Skin epidermis (tissue), 12 donors: ENCODE measurements around the gene SLC4A3.

ENCODE experiments used
- H3K27ac ChIP-seq, 21 experiments: fragments of 200-600 bp; sonication (generic) in 11 of 21; one replicate each; pipeline ENCODE4 v1.5.0; 2020; ENCODE audit warnings: mild to moderate bottlenecking in 3 of 21, inconsistent platforms in 2 of 21, moderate library complexity in 2 of 21
- H3K4me3 ChIP-seq, 7 experiments: fragments of 200-600 bp; sonication (generic) in 2 of 7; one replicate each; pipeline ENCODE4 v1.5.0; 2020; ENCODE audit warnings: inconsistent platforms in 2 of 7, mild to moderate bottlenecking in 2 of 7, moderate library complexity in 1 of 7

SLC4A3 gene

GRCh38 chr2:219629976-219630695, 2.7 kb downstream of the SLC4A3 start:
- Histone ChIP-seq H3K4me3 (no peak overlapping the region), H3K27ac (no peak overlapping the region)

DNA sequence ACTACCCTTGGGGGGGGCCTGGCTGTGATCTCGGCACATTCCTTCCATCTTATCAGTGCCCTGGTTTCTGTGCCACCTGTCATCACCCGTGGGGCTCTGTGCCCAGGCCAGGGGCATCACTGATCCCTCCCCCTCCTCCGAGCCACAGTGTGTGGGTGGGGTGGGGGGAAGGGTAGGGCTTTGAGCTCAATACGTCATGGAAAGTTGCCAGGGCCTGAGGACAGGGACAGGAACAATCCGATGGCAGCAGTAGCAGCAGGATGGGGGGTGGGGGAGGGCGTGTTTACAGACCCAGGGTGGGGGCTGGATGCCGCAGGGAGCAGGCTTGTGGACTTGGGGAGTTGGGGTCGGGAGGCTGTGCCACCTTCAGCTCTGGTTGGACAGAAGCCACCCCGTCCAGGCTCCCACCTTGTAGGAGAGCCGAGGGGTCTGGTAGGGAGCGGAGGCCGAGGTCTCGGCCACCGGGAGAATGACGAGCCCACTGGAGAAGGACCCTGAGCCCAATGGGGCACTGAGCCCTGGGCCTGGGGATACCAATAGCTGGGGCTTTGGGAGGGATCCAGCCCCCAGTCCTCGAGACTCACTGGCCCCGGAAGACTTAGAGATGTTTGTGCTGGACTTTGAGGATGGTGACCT, 3.5 kb downstream of the SLC4A3 start:
- no peak overlapping the region for H3K27ac ChIP-seq
- H3K4me3 ChIP-seq: no peak overlapping the region

DNA sequence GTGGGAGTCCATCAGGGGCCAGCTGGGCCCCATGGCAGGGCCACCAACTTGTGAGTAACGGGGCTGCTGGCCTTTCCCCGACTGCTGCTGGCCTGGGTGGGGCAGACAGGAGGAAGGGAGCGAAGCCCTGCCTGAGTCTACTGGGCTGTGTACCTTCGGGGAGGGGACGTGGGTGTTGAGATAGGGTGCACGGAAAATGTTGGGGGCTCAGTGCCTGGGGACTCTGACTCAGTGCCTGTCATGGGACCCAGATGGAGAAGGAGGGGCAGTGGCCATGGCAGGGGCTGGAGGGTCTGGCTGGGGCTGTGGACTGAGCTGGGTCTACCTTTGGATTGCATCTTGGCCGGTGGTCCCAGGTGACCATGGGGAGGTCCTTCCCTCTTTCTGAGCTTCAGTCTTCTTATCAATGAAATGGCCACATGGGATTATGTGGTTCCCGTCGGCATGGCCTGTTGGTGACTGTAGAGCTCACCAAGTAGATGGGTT, 4.0 kb downstream of the SLC4A3 start:
- Histone ChIP-seq H3K4me3 (no peak overlapping the region), H3K27ac (no peak overlapping the region)

DNA sequence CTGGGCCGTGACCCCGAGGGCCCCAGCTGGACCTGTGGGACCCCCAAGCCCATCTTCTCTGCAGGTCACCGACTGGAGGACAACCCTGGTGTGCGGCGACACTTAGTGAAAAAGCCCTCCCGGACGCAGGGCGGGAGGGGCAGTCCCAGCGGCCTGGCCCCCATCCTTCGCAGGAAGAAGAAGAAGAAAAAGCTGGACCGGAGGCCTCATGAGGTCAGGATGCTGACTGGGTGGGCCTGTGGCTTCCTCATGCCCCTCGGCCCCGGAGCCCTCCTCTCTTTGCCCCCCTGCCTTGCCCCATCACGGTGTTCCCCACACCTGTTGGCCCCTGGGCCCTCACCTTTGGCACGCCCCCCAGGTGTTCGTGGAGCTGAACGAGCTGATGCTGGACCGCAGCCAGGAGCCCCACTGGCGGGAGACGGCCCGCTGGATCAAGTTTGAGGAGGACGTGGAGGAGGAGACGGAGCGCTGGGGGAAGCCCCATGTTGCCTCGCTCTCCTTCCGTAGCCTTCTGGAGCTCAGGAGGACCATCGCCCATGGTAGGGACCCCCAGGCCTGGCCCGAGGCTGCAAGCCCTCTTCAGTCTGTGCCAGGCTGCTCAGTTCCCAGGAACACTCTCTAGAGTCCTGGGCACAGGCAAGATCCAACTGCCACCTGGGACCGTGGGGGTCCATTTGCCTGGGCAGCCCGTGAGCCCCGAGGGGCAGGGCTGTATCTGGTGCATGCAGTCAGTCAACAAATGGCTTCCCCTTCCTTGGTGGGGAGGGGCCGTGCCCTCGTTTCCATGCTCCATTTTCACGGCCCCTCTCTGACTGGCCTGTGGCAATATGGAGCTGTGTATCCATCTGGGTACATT, 4.7 kb downstream of the SLC4A3 start:
- Histone ChIP-seq H3K4me3 (no peak overlapping the region), H3K27ac (no peak overlapping the region)

- Histone ChIP-seq H3K27ac (no peak overlapping the region), H3K4me3 (no peak overlapping the region)
These were observed 5.3 kb downstream of the SLC4A3 start for GRCh38 chr2:219632760-219633105.

DNA sequence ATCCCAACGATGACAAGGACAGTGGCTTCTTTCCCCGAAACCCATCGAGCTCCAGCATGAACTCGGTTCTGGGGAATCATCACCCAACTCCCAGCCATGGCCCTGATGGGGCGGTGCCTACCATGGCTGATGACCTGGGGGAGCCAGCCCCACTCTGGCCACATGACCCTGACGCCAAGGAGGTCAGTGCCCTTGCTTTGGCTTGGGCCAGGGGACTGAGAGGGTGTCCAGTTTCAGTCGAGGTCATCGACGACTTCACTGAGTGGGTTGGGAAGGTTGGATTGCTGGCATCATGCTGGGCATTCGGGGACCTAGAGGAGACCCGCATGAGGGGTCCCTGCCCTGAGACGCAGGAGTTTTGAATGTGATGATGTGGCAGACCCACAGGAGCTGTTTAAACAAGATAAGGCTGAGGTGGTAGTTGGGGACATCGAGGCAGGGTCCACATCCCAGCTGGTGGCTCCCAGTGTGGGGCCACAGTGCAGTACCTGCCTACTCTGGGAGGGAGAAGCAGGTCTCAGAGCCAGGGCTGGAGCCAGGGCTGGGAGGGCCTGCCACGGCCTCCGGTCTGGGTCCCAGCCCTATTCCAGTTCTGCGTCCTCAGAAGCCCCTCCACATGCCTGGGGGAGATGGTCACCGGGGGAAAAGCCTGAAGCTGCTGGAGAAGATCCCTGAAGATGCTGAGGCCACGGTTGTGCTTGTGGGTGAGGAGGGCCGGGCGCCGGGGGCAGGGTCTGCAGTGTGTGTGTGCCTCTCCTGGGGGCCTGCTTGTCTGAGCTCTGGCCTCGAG, 6.0 kb downstream of the SLC4A3 start:
- no peak overlapping the region for H3K27ac ChIP-seq

GRCh38 chr2:219634171-219634940, 6.9 kb downstream of the SLC4A3 start:
- H3K27ac ChIP-seq: no peak overlapping the region
- H3K4me3 ChIP-seq: no peak overlapping the region

More for the DNA sequence above, 6.0 kb downstream of the SLC4A3 start:
- no peak overlapping the region for H3K4me3 ChIP-seq

DNA sequence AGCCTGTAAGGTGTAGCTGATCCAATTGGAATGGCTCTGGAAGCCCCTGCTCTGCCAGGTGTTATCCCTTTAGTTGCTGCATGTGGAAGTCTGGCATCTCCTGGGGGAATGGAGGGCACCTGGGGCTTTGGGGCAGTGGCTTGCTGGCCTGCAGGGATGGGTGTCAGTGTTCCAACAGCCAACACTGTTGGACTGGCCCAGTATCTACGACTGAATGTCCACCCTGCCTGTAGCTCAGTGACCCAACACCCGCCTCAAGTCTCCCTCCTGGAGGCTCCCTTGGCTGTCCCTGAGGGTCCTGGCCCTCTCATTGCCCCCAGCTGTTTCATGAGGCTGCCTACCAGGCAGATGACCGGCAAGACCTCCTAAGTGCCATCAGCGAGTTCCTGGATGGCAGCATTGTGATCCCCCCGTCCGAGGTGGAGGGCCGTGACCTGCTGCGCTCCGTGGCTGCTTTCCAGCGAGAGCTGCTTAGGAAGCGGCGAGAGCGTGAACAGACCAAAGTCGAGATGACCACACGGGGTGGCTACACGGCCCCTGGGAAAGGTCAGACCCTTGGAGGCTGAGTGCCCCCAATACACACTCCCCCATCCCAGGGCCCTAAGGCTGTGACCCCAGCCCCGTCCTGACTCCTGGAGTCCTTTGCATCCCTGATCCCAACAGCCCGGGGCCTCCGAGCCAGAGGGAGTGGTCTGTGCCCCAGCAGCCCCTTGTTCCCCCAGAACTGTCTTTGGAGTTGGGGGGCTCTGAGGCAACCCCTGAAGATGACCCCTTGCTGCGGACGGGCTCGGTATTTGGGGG, 7.7 kb downstream of the SLC4A3 start:
- no peak overlapping the region for H3K27ac ChIP-seq
- H3K4me3 ChIP-seq: no peak overlapping the region

DNA sequence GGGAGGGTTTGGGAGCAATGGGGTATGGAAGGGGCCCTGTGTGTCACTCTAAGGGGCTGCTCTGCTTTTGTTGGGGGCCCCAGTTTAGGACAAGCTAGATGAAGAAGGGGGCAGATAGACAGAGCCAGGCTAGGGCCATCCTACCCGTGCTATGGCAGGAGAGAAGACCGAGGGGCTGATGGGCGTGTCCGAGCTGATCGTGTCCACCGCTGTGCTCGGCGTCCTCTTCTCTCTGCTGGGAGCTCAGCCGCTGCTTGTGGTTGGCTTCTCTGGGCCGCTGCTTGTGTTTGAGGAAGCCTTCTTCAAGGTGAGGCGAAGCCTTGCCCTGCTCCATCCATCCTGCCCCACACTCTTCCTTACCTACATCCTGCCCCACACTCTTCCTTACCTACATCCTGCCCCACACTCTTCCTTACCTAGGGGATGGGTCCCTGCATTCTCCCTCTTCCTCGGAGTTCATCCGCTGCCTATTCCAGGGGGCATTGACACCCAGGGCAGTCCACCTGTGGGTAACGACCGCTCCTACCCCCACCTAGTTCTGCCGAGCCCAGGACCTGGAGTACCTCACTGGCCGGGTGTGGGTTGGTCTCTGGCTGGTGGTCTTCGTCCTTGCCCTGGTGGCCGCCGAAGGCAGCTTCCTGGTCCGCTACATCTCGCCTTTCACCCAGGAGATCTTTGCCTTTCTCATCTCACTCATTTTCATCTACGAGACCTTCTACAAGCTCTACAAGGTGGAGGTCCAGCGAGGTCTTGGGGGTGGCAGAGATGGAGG, 8.9 kb downstream of the SLC4A3 start:
- no peak overlapping the region for H3K27ac ChIP-seq

DNA sequence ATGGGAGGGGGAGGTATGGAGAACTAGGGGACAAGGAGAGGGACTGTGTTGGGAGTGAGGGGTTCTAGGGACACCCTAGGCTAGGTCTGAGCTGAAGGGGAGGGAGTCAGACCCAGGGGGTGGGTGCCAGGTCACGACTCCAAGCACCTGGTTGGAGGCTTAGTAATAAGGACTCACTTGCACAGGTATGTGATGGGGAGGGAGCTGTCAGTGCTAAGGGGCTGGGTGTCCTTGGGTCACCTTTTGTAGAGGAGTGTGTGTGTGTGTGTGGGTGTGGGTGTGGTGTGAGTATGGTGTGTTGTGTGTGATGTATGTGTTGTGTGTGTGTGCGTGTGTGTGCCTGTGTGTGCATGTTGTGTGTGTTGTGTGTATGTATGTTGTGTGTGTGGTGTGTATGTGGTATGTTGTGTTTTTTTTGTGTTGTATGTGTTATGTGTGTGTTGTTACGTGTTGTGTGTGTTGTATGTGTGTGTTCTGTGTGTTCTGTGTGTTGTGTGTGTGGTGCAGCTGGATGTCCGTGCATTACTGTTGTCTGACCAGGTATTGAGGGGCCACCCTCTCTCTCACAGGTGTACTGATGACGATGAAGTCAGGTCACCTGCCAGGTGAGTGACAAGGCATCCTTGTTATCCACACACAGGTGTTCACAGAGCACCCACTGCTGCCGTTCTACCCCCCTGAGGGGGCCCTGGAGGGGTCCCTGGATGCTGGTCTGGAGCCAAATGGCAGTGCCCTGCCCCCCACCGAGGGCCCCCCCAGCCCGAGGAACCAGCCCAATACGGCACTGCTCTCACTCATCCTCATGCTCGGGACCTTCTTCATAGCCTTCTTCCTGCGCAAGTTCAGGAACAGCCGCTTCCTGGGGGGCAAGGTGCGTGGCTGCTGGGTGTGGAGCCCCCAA, 9.8 kb downstream of the SLC4A3 start:
- no peak overlapping the region for H3K27ac ChIP-seq
- H3K4me3 ChIP-seq: no peak overlapping the region

More for the DNA sequence above, 8.9 kb downstream of the SLC4A3 start:
- no peak overlapping the region for H3K4me3 ChIP-seq

DNA sequence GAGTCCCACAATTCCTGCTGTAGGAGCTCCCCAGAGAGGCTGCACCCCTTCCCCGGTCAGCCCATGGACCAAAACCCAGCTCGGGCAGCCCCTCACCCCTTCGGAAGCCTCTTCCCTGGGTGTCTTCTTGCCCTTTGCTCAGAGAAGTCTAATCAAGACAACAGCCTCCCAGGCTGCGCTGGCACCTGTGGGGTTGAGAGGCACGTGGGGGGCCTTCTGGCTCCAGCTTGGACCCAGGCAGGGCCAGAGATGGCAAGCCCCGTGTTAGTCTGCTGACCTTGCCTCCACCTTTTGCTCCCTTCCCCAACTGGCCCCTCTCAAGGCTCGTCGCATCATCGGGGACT, 10.4 kb downstream of the SLC4A3 start:
- no peak overlapping the region for H3K27ac ChIP-seq

GRCh38 chr2:219638217-219638947, 11.0 kb downstream of the SLC4A3 start:
- H3K27ac ChIP-seq: no peak overlapping the region

More for the DNA sequence above, 10.4 kb downstream of the SLC4A3 start:
- H3K4me3 ChIP-seq: no peak overlapping the region

GRCh38 chr2:219638948-219639755, 11.7 kb downstream of the SLC4A3 start:
- Histone ChIP-seq H3K27ac (peak overlapping the region in 1 of 21 experiments; percentile 29), H3K4me3 (no peak overlapping the region)

More at GRCh38 chr2:219638217-219638947, 11.0 kb downstream of the SLC4A3 start:
- H3K4me3 ChIP-seq: no peak overlapping the region

DNA sequence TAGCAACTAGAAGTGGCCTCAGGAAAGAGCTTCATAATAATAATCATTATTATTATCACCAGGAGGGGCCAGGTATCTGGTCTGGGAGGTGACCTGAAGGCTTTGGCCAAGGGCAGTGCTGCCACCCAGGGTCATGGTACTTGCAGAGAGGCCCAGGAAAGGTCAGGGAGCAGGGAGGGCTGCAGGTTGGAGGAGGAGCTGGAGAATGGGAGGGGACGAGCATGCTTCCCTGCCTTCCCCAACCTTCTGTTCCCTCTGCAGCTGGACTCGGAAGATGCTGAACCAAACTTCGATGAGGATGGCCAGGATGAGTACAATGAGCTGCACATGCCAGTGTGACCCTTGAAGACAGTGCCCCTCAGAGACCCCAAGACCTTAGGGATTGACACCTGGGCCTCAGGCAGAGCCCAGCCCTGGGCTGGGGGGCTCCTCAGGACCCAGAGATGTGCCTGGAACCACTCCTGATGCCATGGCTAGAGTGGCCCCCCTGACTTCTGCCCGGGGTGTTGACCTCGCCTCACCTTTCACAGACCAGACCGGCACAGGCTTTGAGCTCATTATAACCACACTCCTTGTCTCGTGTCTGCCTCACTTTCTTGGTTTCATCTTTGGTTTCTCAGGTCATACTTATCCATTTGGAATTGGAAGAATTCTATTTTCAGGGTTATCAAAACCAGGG, 14.1 kb downstream of the SLC4A3 start:
- no peak overlapping the region for H3K27ac ChIP-seq
- no peak overlapping the region for H3K4me3 ChIP-seq

DNA sequence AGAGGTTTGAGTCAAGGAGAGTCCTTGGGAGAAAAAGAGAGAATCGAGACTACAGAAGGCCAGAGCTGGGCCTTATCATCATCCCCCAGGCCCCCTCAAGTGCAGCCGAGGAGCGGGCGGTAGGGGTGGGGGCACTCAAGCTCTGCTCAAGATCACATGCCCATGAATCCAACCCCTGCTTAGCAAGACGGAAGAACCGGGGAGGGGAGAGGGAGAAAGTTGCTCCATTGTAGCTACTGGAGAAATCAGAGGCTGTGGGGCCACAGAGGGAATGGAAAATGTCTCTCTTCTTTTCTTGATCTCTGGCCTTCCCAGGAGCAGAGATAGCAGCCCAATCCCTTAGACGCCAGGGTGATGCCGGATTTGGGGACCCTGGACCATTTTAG, 14.6 kb downstream of the SLC4A3 start:
- Histone ChIP-seq H3K27ac (no peak overlapping the region), H3K4me3 (no peak overlapping the region)
